GM21619 (cell line): ENCODE data around the gene PGAM2.

Experiments used
- ATAC-seq: cut with Tn5 transposase; IDR thresholded peaks from one replicate; pipeline ENCODE4 v1.9.1; 2021; ENCODE audit not compliant: unreplicated experiment

Gene PGAM2

GRCh38 chr7:44086627-44087026, 21.3 kb upstream of the PGAM2 start:
- no peak for ATAC-seq

- no peak for ATAC-seq
These were observed 20.2 kb upstream of the PGAM2 start for GRCh38 chr7:44085546-44085945.

- ATAC-seq = no peak
These were observed 19.3 kb upstream of the PGAM2 start for GRCh38 chr7:44084701-44085100.

- no peak for ATAC-seq
These were observed 18.4 kb upstream of the PGAM2 start for GRCh38 chr7:44083796-44084195.

- ATAC-seq = peak; percentile 88
These were observed 17.3 kb upstream of the PGAM2 start for GRCh38 chr7:44082541-44083207.

- ATAC-seq = no peak
These were observed 15.9 kb upstream of the PGAM2 start for GRCh38 chr7:44081266-44081748.

- no peak for ATAC-seq
These were observed 15.4 kb upstream of the PGAM2 start for GRCh38 chr7:44080686-44081265.

- ATAC-seq = no peak
These were observed 14.8 kb upstream of the PGAM2 start for GRCh38 chr7:44080118-44080517.

GRCh38 chr7:44079331-44080021, 14.1 kb upstream of the PGAM2 start:
- no peak for ATAC-seq

GRCh38 chr7:44078521-44078920, 13.2 kb upstream of the PGAM2 start:
- ATAC-seq = no peak

- no peak for ATAC-seq
These were observed 12.3 kb upstream of the PGAM2 start for GRCh38 chr7:44077681-44078091.

- ATAC-seq = no peak
These were observed 11.7 kb upstream of the PGAM2 start for GRCh38 chr7:44077061-44077460.

GRCh38 chr7:44076101-44076895, 10.9 kb upstream of the PGAM2 start:
- no peak for ATAC-seq

- no peak for ATAC-seq
These were observed 10.1 kb upstream of the PGAM2 start for GRCh38 chr7:44075296-44076075.

GRCh38 chr7:44074349-44074695, 9.0 kb upstream of the PGAM2 start:
- ATAC-seq = no peak

GRCh38 chr7:44073664-44074348, 8.4 kb upstream of the PGAM2 start:
- ATAC-seq = peak; percentile 69

- ATAC-seq = no peak
These were observed 7.2 kb upstream of the PGAM2 start for GRCh38 chr7:44072364-44073231.

- no peak for ATAC-seq
These were observed 6.5 kb upstream of the PGAM2 start for GRCh38 chr7:44071726-44072363.

- ATAC-seq = no peak
These were observed 2.7 kb upstream of the PGAM2 start for GRCh38 chr7:44068054-44068453.
